HG02970 (cell line): ENCODE results near the gene PNRC1.
"Not testable (repeated sequence)": the region's sequence is repeated elsewhere in the genome, so short reads cannot be mapped to it uniquely, and the experiment has no call there.

Experiments
- ATAC-seq: cut with Tn5 transposase; IDR thresholded peaks from one replicate; pipeline ENCODE4 v1.9.1; 2021; ENCODE audit warnings: mild to moderate bottlenecking, moderate library complexity, moderate number of reproducible peaks; ENCODE audit not compliant: unreplicated experiment, low FRiP score

The PNRC1 gene

GRCh38 chr6:89057759-89058158, 22.8 kb upstream of the PNRC1 start:
- ATAC-seq = no peak

- no peak for ATAC-seq
Measured at GRCh38 chr6:89058627-89059026, 21.9 kb upstream of the PNRC1 start.

- no peak for ATAC-seq
Measured at GRCh38 chr6:89059227-89059626, 21.3 kb upstream of the PNRC1 start.

GRCh38 chr6:89063881-89064280, 16.7 kb upstream of the PNRC1 start:
- ATAC-seq = no peak

DNA sequence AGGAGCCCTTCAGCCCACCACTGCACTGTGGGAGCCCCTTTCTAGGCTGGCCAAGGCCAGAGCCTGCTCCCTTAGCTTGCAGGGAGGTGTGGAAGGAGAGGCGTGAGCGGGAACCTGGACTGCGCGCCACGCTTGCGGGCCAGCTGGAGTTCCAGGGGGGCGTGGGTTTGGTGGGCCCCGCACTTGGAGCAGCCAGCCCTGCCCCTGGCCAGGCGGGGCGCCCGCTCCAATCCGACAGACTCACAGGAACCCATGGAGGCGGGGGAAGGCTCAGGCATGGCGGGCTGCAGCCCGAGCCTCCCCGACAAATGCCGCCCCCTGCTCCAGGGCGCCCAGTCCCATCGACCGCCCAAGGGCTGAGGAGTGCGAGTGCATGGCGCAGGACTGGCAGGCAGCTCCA, 15.6 kb upstream of the PNRC1 start:
- not testable (repeated sequence) for ATAC-seq

DNA sequence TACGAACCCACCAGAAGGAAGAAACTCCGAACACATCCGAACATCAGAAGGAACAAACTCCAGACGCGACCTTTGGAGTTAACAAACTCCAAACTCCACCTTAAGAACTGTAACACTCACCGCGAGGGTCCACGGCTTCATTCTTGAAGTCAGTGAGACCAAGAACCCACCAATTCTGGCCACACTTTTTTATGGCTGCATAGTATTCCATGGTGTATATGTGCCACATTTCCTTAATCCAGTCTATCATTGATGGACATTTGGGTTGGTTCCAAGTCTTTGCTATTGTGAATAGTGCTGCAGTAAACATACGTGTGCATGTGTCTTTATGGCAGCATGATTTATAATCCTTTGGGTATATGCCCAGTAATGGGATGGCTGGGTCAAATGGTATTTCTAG, 14.4 kb upstream of the PNRC1 start:
- not testable (repeated sequence) for ATAC-seq

DNA sequence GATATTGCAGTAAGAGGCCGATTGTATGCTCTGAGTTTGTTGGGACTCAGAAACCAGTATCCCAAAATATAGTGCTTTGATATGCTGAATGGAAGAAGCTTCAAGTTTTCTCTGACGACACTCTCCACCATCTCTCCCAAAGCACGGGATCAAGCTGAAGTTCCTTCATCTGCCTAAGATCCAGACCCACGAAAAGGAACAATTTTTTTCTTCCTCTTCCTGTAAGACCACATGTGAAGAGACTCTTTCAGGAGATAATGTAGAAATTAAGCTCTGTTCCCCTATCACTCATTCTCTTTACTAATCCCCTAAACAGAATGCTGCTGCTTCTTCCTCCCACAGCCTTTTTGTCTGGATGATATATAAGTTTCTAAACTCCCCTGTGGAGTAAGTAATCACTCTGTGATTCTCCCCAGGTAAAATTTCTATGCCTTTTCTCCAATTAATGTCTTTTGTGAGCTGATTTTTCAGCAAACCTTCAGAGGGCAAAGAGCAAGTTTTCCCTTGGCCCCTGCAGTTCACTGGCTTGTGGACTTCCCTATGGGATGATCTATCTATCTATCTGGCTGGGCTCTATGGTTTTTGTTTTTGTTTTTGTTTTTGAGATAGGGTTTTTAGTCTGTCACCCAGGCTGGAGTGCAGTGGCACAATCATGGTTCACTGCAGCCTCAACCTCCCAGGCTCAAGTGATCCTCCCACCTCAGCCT, 13.5 kb upstream of the PNRC1 start:
- no peak for ATAC-seq

- no peak for ATAC-seq
Measured at GRCh38 chr6:89067796-89068195, 12.8 kb upstream of the PNRC1 start.

GRCh38 chr6:89068695-89069094, 11.9 kb upstream of the PNRC1 start:
- ATAC-seq = no peak

- ATAC-seq = no peak
Measured at GRCh38 chr6:89069536-89070163, 10.9 kb upstream of the PNRC1 start.

DNA sequence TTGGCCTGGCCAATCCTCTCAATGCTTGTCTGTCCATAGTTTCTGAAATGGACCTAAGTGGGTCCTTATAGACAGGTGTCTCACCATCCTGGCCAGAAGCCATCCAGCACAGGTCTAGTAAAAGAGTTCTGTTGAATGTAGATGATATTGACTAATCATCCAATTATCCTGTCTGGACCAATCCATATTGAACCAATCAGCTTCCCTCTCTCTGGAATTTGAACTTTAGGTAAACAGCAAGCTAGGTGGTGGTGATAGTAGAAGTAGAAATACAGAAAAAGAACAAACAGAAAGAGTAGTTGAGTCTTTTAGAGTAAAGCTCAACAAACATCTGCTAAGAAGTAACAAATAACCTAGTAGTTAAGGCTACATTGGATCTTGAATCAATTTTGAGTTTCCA, 9.5 kb upstream of the PNRC1 start:
- no peak for ATAC-seq

- ATAC-seq = no peak
Measured at GRCh38 chr6:89073014-89073620, 7.4 kb upstream of the PNRC1 start.

GRCh38 chr6:89073840-89074239, 6.7 kb upstream of the PNRC1 start:
- no peak for ATAC-seq

GRCh38 chr6:89079511-89080234, 878 bp upstream of the PNRC1 start:
- no peak for ATAC-seq

DNA sequence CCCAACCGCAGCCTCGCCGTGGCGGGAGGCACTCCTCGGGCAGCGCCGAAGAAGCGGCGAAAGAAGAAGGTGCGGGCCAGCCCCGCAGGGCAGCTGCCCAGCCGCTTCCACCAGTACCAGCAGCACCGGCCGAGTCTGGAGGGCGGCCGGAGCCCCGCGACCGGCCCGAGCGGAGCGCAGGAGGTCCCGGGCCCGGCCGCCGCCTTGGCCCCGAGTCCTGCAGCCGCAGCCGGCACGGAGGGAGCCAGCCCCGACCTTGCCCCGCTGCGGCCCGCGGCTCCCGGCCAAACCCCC, 525 bp downstream of the PNRC1 start:
- no peak for ATAC-seq

GRCh38 chr6:89081423-89082322, 1.1 kb downstream of the PNRC1 start:
- peak; percentile 50 for ATAC-seq

- ATAC-seq = no peak
Measured at GRCh38 chr6:89082486-89082891, 1.9 kb downstream of the PNRC1 start.

GRCh38 chr6:89084542-89084941, 4.0 kb downstream of the PNRC1 start:
- no peak for ATAC-seq

GRCh38 chr6:89084954-89085353, 4.4 kb downstream of the PNRC1 start:
- ATAC-seq = no peak

- ATAC-seq = no peak
Measured at GRCh38 chr6:89085409-89086205, 5.1 kb downstream of the PNRC1 start.
